Osteocyte (in vitro differentiated cells): ENCODE results near the gene SORL1-AS1.

ENCODE experiments used
- DNase-seq: peaks from one replicate; pipeline ENCODE4 v3.0.0; 2021; ENCODE audit warnings: mixed read lengths; ENCODE audit not compliant: unreplicated experiment; ENCODE audit errors: extremely low spot score
- H3K27ac Mint-ChIP-seq: one replicate; pipeline ENCODE4 v1.8.0; 2021; ENCODE audit warnings: mild to moderate bottlenecking, mixed read lengths; ENCODE audit not compliant: unreplicated experiment
- H3K27me3 Mint-ChIP-seq: one replicate; pipeline ENCODE4 v1.8.0; 2021; ENCODE audit warnings: mixed read lengths; ENCODE audit not compliant: unreplicated experiment
- H3K36me3 Mint-ChIP-seq: one replicate; pipeline ENCODE4 v1.8.0; 2021; ENCODE audit warnings: mixed read lengths; ENCODE audit not compliant: unreplicated experiment
- H3K4me1 Mint-ChIP-seq: one replicate; pipeline ENCODE4 v1.8.0; 2021; ENCODE audit warnings: mixed read lengths; ENCODE audit not compliant: unreplicated experiment
- H3K4me3 Mint-ChIP-seq: one replicate; pipeline ENCODE4 v1.8.0; 2021; ENCODE audit warnings: mild to moderate bottlenecking, moderate library complexity, mixed read lengths; ENCODE audit not compliant: unreplicated experiment
- H3K9me3 Mint-ChIP-seq: one replicate; pipeline ENCODE4 v1.8.0; 2021; ENCODE audit warnings: mixed read lengths; ENCODE audit not compliant: unreplicated experiment
- TF ChIP-seq, protein P1 (sequence below): fragments of 200-600 bp; sonication (generic); IDR thresholded peaks from 2 replicates; pipeline ENCODE4 v1.5.0; 2021; ENCODE audit warnings: antibody characterized with exemption, mild to moderate bottlenecking, moderate library complexity

The SORL1-AS1 gene

DNA sequence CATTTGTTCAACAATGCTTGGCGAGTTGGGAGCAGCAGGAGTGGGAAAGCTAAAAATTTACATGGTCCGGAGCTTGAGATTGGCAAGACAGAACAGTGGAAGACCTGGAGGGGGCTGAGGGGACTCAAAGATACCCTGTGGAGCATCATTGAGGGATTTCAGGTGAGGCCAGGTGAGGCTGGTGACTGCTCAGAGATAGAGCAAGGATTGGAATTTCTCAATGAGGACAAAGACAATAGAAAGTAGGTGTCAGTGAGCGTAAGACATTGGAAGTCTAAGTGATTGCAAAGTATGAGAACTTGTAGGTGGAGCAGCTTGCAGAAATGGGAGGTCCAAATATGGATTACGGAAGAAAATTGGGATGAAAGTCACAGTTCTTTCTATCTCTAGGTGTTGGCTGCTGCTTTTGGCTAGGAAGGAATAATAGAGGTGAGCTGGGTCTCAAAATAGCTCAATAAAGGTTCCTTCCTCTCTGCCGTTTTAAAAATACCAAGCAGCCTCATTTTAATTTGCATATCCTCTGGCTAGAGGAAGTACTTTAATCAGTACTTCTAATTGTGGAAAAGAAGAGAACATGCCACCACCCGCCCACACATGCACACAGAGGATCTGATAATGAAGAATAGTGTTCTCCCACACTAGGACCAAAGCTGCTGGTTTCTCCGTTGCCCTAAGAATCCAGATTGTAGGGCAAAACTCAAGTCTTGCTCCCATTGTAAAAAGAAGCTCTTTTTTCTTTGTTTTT, 41.8 kb upstream of the SORL1-AS1 start:
- H3K9me3 Mint-ChIP-seq, result no peaks in the 10 kb centered on the region
- peaks cover 13% of the 10 kb centered on the region for H3K27me3 Mint-ChIP-seq
- no peak for DNase-seq
- TF ChIP-seq, protein P1, sequence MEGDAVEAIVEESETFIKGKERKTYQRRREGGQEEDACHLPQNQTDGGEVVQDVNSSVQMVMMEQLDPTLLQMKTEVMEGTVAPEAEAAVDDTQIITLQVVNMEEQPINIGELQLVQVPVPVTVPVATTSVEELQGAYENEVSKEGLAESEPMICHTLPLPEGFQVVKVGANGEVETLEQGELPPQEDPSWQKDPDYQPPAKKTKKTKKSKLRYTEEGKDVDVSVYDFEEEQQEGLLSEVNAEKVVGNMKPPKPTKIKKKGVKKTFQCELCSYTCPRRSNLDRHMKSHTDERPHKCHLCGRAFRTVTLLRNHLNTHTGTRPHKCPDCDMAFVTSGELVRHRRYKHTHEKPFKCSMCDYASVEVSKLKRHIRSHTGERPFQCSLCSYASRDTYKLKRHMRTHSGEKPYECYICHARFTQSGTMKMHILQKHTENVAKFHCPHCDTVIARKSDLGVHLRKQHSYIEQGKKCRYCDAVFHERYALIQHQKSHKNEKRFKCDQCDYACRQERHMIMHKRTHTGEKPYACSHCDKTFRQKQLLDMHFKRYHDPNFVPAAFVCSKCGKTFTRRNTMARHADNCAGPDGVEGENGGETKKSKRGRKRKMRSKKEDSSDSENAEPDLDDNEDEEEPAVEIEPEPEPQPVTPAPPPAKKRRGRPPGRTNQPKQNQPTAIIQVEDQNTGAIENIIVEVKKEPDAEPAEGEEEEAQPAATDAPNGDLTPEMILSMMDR, result no peak
- H3K36me3 Mint-ChIP-seq, result no peaks in the 10 kb centered on the region
- H3K4me3 Mint-ChIP-seq, result no peak overlapping the region
- no peak overlapping the region for H3K27ac Mint-ChIP-seq
- no peaks in the 10 kb centered on the region for H3K4me1 Mint-ChIP-seq

DNA sequence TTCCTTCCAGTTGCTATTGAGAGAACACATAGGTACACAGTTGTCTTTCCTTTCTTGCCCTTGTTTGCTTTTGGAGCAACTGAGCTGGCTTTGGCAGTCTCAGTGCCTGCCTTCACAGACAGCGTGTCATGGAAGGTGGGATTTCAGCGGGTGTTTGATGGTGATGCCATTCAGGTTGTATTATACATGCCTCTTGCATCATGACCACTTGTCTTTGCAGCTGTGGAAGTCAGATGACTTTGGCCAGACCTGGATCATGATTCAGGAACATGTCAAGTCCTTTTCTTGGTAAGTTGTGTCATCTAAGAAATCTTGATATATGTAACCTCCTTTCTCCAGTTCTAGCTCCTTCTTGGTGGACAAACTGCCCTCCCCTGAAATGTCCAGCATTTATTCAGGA, 37.1 kb upstream of the SORL1-AS1 start:
- peaks cover 15% of the 10 kb centered on the region for H3K27me3 Mint-ChIP-seq
- TF ChIP-seq, protein P1, result no peak
- H3K27ac Mint-ChIP-seq, result no peak overlapping the region
- H3K4me3 Mint-ChIP-seq, result no peak overlapping the region
- DNase-seq, result no peak
- no peaks in the 10 kb centered on the region for H3K9me3 Mint-ChIP-seq
- no peaks in the 10 kb centered on the region for H3K4me1 Mint-ChIP-seq
- no peaks in the 10 kb centered on the region for H3K36me3 Mint-ChIP-seq

DNA sequence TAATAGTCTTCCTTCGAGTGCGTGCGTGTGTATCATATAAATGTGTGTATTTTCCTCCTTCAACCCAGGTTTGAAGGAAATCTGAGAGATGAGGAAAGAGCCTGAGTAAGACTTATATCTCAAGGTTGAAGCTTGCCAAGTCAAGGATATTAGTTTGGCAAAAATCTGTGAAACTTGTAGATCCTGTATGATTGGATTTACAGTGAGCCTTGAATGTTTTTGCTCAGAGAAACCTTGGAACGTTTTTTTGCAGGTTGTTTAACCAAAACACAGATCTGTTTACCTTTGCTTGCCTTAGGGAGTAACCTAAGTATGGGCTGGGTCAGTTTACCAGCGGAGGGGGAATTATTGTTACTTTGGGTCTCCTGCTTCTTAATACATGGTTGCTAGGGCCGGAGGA, 35.9 kb upstream of the SORL1-AS1 start:
- TF ChIP-seq, protein P1, result no peak
- Mint-ChIP-seq H3K4me1 (no peaks in the 10 kb centered on the region), H3K27me3 (peaks cover 10% of the 10 kb centered on the region), H3K4me3 (no peak overlapping the region), H3K27ac (no peak overlapping the region), H3K36me3 (no peaks in the 10 kb centered on the region), H3K9me3 (no peaks in the 10 kb centered on the region)
- DNase-seq, result no peak

DNA sequence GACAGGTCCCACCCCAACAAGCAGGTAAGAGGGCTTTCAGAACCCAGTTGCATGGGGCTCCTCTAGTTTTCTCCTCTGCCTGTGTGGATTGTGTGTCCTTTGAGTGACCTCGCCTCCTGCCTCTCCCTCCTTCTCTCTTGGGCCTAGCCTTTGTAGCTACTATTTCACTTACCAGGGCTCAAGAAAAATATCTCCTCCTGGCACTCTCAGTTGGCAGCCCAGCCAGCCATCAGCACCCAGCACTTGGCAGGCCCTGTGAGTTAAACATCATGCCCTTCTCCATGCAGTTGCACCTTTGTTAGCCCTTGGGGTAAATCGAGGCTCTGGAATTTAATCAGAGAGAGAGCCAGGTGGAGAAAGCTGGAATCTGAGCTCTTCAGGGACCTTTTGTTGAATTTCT, 35.4 kb upstream of the SORL1-AS1 start:
- peaks cover 7% of the 10 kb centered on the region for H3K27me3 Mint-ChIP-seq
- H3K4me1 Mint-ChIP-seq, result no peaks in the 10 kb centered on the region
- H3K36me3 Mint-ChIP-seq, result no peaks in the 10 kb centered on the region
- H3K27ac Mint-ChIP-seq, result no peak overlapping the region
- no peaks in the 10 kb centered on the region for H3K9me3 Mint-ChIP-seq
- TF ChIP-seq, protein P1, result no peak
- H3K4me3 Mint-ChIP-seq, result no peak overlapping the region
- no peak for DNase-seq

DNA sequence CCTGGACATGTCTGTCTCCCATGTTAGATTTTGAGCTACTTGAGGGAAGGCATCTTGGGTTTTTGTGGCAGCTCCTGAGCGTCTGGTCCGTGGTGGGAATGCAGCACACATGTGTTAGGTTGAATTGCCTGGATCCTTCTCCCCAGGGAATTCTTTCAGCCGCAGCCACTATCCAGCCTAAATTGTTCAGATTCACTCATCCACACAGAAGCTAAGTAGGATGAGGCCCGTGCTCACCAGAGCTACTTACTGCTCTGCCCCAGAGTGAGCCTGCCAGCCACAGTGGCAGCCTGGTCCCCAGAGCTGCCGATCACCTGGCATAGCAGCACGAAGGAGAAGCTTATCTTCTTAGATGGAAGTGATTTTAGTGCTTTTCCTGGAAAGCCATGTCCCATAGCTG, 34.4 kb upstream of the SORL1-AS1 start:
- H3K36me3 Mint-ChIP-seq, result no peaks in the 10 kb centered on the region
- no peak overlapping the region for H3K27ac Mint-ChIP-seq
- no peak for DNase-seq
- TF ChIP-seq, protein P1, result no peak
- H3K4me3 Mint-ChIP-seq, result no peak overlapping the region
- no peaks in the 10 kb centered on the region for H3K9me3 Mint-ChIP-seq
- peaks cover 7% of the 10 kb centered on the region for H3K27me3 Mint-ChIP-seq
- peaks cover 5% of the 10 kb centered on the region for H3K4me1 Mint-ChIP-seq
